ENCODE results near the gene GAB4. TPM values are rescaled to one million over a fixed set of nuclear protein-coding genes. Genes with fewer than 3 reads are reported as not detected.
"Not testable (repeated sequence)": the region's sequence is repeated elsewhere in the genome, so short reads cannot be mapped to it uniquely, and the experiment has no call there.

The GAB4 gene
- total and polyA plus RNA-seq, 2 donors (not counting 1 experiment from before 2014, with no cell fraction given) = not detected

- H3K4me2 ChIP-seq (ENCODE audit: extremely low read depth, insufficient read depth, low read length); DNase-seq (ENCODE audit: low read depth in 2 of 2); H3K9ac ChIP-seq (ENCODE audit: insufficient read depth, low read length); H3K27me3 ChIP-seq (ENCODE audit: control insufficient read depth, insufficient read depth, low read length); H3K36me3 ChIP-seq (ENCODE audit: control insufficient read depth, insufficient read depth, low read length); H3K4me1 ChIP-seq (ENCODE audit: control insufficient read depth, extremely low read depth, insufficient read depth, low read length); H2AFZ ChIP-seq (ENCODE audit: low read length); H3K27ac ChIP-seq (ENCODE audit: insufficient read depth, low read length); H3K79me2 ChIP-seq (ENCODE audit: control insufficient read depth, insufficient read depth, low read length); H3K9me3 ChIP-seq (ENCODE audit: control insufficient read depth, insufficient read depth, low read depth, low read length); H4K20me1 ChIP-seq (ENCODE audit: control insufficient read depth, extremely low read depth, insufficient read depth, low read length); H3K4me3 ChIP-seq (replicated peaks in 1 of 4; ENCODE audit: control extremely low read depth in 1 of 4, insufficient read depth in 1 of 4, low read depth in 3 of 4, low read length in 4 of 4): not testable (repeated sequence)
Observed at GRCh38 chr22:17035976-17036841, 28.2 kb upstream of the GAB4 start.

- Histone ChIP-seq H2AFZ (ENCODE audit: low read length) (no peak overlapping the region), H3K4me3 (replicated peaks in 1 of 4; ENCODE audit: control extremely low read depth in 1 of 4, insufficient read depth in 1 of 4, low read depth in 3 of 4, low read length in 4 of 4) (no peak overlapping the region), H4K20me1 (ENCODE audit: control insufficient read depth, extremely low read depth, insufficient read depth, low read length) (no peaks in the 10 kb centered on the region), H3K36me3 (ENCODE audit: control insufficient read depth, insufficient read depth, low read length) (no peaks in the 10 kb centered on the region), H3K9ac (ENCODE audit: insufficient read depth, low read length) (no peak overlapping the region), H3K9me3 (ENCODE audit: control insufficient read depth, insufficient read depth, low read depth, low read length) (no peaks in the 10 kb centered on the region), H3K79me2 (ENCODE audit: control insufficient read depth, insufficient read depth, low read length) (no peaks in the 10 kb centered on the region), H3K4me2 (ENCODE audit: extremely low read depth, insufficient read depth, low read length) (no peak overlapping the region), H3K27ac (ENCODE audit: insufficient read depth, low read length) (no peak overlapping the region), H3K27me3 (ENCODE audit: control insufficient read depth, insufficient read depth, low read length) (no peaks in the 10 kb centered on the region), H3K4me1 (ENCODE audit: control insufficient read depth, extremely low read depth, insufficient read depth, low read length) (no peaks in the 10 kb centered on the region)
- TF ChIP-seq EZH2 (IDR thresholded peaks at IDR 0.05; ENCODE audit: low read length, missing control alignments) = no peak
- TF ChIP-seq CTCF (conservative IDR thresholded peaks at IDR 0.05 in 1 of 2, IDR thresholded peaks at IDR 0.05 in 1 of 2; ENCODE audit: low read depth in 1 of 2, low read length in 2 of 2) = no peak
- DNase-seq (ENCODE audit: low read depth in 2 of 2) = no peak
Observed at GRCh38 chr22:17035246-17035645, 27.2 kb upstream of the GAB4 start.

GRCh38 chr22:17034532-17034931 is 26.5 kb upstream of the GAB4 start:
- not testable (repeated sequence) for H4K20me1 ChIP-seq (ENCODE audit: control insufficient read depth, extremely low read depth, insufficient read depth, low read length); H3K27me3 ChIP-seq (ENCODE audit: control insufficient read depth, insufficient read depth, low read length); H3K79me2 ChIP-seq (ENCODE audit: control insufficient read depth, insufficient read depth, low read length); H3K4me3 ChIP-seq (replicated peaks in 1 of 4; ENCODE audit: control extremely low read depth in 1 of 4, insufficient read depth in 1 of 4, low read depth in 3 of 4, low read length in 4 of 4); H3K9ac ChIP-seq (ENCODE audit: insufficient read depth, low read length); H3K27ac ChIP-seq (ENCODE audit: insufficient read depth, low read length); H3K4me2 ChIP-seq (ENCODE audit: extremely low read depth, insufficient read depth, low read length); H3K9me3 ChIP-seq (ENCODE audit: control insufficient read depth, insufficient read depth, low read depth, low read length); H3K4me1 ChIP-seq (ENCODE audit: control insufficient read depth, extremely low read depth, insufficient read depth, low read length); DNase-seq (ENCODE audit: low read depth in 2 of 2); H2AFZ ChIP-seq (ENCODE audit: low read length); H3K36me3 ChIP-seq (ENCODE audit: control insufficient read depth, insufficient read depth, low read length)

GRCh38 chr22:17032277-17032676 is 24.3 kb upstream of the GAB4 start:
- not testable (repeated sequence) for H3K9ac ChIP-seq (ENCODE audit: insufficient read depth, low read length); H3K4me2 ChIP-seq (ENCODE audit: extremely low read depth, insufficient read depth, low read length); H3K9me3 ChIP-seq (ENCODE audit: control insufficient read depth, insufficient read depth, low read depth, low read length); H3K36me3 ChIP-seq (ENCODE audit: control insufficient read depth, insufficient read depth, low read length); H3K27me3 ChIP-seq (ENCODE audit: control insufficient read depth, insufficient read depth, low read length); DNase-seq (ENCODE audit: low read depth in 2 of 2); H2AFZ ChIP-seq (ENCODE audit: low read length); H4K20me1 ChIP-seq (ENCODE audit: control insufficient read depth, extremely low read depth, insufficient read depth, low read length); H3K27ac ChIP-seq (ENCODE audit: insufficient read depth, low read length); H3K4me3 ChIP-seq (replicated peaks in 1 of 4; ENCODE audit: control extremely low read depth in 1 of 4, insufficient read depth in 1 of 4, low read depth in 3 of 4, low read length in 4 of 4); H3K79me2 ChIP-seq (ENCODE audit: control insufficient read depth, insufficient read depth, low read length); H3K4me1 ChIP-seq (ENCODE audit: control insufficient read depth, extremely low read depth, insufficient read depth, low read length)

- DNase-seq (ENCODE audit: low read depth in 2 of 2); H3K27me3 ChIP-seq (ENCODE audit: control insufficient read depth, insufficient read depth, low read length); H3K79me2 ChIP-seq (ENCODE audit: control insufficient read depth, insufficient read depth, low read length); H3K9me3 ChIP-seq (ENCODE audit: control insufficient read depth, insufficient read depth, low read depth, low read length); H3K4me3 ChIP-seq (replicated peaks in 1 of 4; ENCODE audit: control extremely low read depth in 1 of 4, insufficient read depth in 1 of 4, low read depth in 3 of 4, low read length in 4 of 4); H2AFZ ChIP-seq (ENCODE audit: low read length); H3K4me2 ChIP-seq (ENCODE audit: extremely low read depth, insufficient read depth, low read length); H3K36me3 ChIP-seq (ENCODE audit: control insufficient read depth, insufficient read depth, low read length); H4K20me1 ChIP-seq (ENCODE audit: control insufficient read depth, extremely low read depth, insufficient read depth, low read length); H3K9ac ChIP-seq (ENCODE audit: insufficient read depth, low read length); H3K27ac ChIP-seq (ENCODE audit: insufficient read depth, low read length); H3K4me1 ChIP-seq (ENCODE audit: control insufficient read depth, extremely low read depth, insufficient read depth, low read length): not testable (repeated sequence)
Observed at GRCh38 chr22:17024380-17024779, 16.4 kb upstream of the GAB4 start.

GRCh38 chr22:17015552-17015951 is 7.5 kb upstream of the GAB4 start:
- not testable (repeated sequence) for H3K27me3 ChIP-seq (ENCODE audit: control insufficient read depth, insufficient read depth, low read length); H3K4me1 ChIP-seq (ENCODE audit: control insufficient read depth, extremely low read depth, insufficient read depth, low read length); H3K79me2 ChIP-seq (ENCODE audit: control insufficient read depth, insufficient read depth, low read length); H4K20me1 ChIP-seq (ENCODE audit: control insufficient read depth, extremely low read depth, insufficient read depth, low read length); H3K4me3 ChIP-seq (replicated peaks in 1 of 4; ENCODE audit: control extremely low read depth in 1 of 4, insufficient read depth in 1 of 4, low read depth in 3 of 4, low read length in 4 of 4); H2AFZ ChIP-seq (ENCODE audit: low read length); H3K36me3 ChIP-seq (ENCODE audit: control insufficient read depth, insufficient read depth, low read length); H3K4me2 ChIP-seq (ENCODE audit: extremely low read depth, insufficient read depth, low read length); H3K9me3 ChIP-seq (ENCODE audit: control insufficient read depth, insufficient read depth, low read depth, low read length); DNase-seq (ENCODE audit: low read depth in 2 of 2); H3K9ac ChIP-seq (ENCODE audit: insufficient read depth, low read length); H3K27ac ChIP-seq (ENCODE audit: insufficient read depth, low read length)

Measured in fibroblast of lung (primary cell).